Measurements from ENCODE around the gene ABHD12B.

DNA sequence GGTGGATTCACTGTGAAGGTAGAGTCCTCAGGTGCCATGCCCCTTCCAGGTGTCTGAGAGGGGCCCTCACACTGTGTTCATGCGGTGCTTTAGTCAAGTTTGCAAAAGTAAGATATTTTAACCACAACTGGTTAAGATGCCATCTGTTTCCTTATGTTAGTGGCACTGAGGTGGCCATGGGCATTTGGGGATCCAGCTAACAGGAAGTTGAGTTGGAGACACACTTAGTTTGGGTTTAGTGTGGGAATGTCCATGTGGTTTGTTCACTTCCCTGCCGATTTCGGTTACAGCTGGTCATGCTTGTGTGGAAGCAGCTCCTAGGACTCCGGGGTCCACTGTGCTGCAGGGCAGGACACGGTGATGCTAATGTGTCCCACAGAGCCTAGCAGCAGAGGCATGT lies 17.3 kb upstream of the ABHD12B start:
- TF ChIP-seq POLR2AphosphoS5 (IDR thresholded peaks at IDR 0.05; ENCODE audit: control insufficient read depth, insufficient read depth, low read depth, low read length) (no peak), TRIM24 (IDR thresholded peaks at IDR 0.05) (no peak)
